DMS153 (cell line): ENCODE data around the gene TRAPPC2L.

Experiments
- DNase-seq: peaks from one replicate; lab custom pipeline; 2025; lab: John Stamatoyannopoulos, UW

Gene TRAPPC2L

GRCh38 chr16:88861359-88861758 lies 4.4 kb downstream of the TRAPPC2L start:
- no peak for DNase-seq

GRCh38 chr16:88862968-88863367 lies 6.0 kb downstream of the TRAPPC2L start:
- DNase-seq, result no peak

GRCh38 chr16:88863426-88863825 lies 6.5 kb downstream of the TRAPPC2L start:
- DNase-seq, result no peak

GRCh38 chr16:88864099-88864498 lies 7.2 kb downstream of the TRAPPC2L start:
- DNase-seq, result no peak

- no peak for DNase-seq
Observed at GRCh38 chr16:88864521-88864920, 7.6 kb downstream of the TRAPPC2L start.

- DNase-seq, result no peak
Observed at GRCh38 chr16:88865310-88865709, 8.4 kb downstream of the TRAPPC2L start.

GRCh38 chr16:88865742-88866141 lies 8.8 kb downstream of the TRAPPC2L start:
- DNase-seq, result no peak

- no peak for DNase-seq
Observed at GRCh38 chr16:88866151-88866920, 9.4 kb downstream of the TRAPPC2L start, which contains the start of gene PABPN1L. TSS of gene PABPN1L (minus strand) at chr16:88866660. CDS start at chr16:88866606, 54 bp downstream.

GRCh38 chr16:88867581-88868246 lies 10.8 kb downstream of the TRAPPC2L start:
- no peak for DNase-seq

- DNase-seq, result no peak
Observed at GRCh38 chr16:88868974-88869672, 12.2 kb downstream of the TRAPPC2L start.

GRCh38 chr16:88869673-88869980 lies 12.7 kb downstream of the TRAPPC2L start:
- no peak for DNase-seq

- no peak for DNase-seq
Observed at GRCh38 chr16:88870608-88871348, 13.9 kb downstream of the TRAPPC2L start.

- no peak for DNase-seq
Observed at GRCh38 chr16:88871349-88871702, 14.4 kb downstream of the TRAPPC2L start.

- no peak for DNase-seq
Observed at GRCh38 chr16:88871730-88872416, 14.9 kb downstream of the TRAPPC2L start.

- no peak for DNase-seq
Observed at GRCh38 chr16:88872650-88873331, 15.9 kb downstream of the TRAPPC2L start.

GRCh38 chr16:88874938-88875599 lies 18.1 kb downstream of the TRAPPC2L start:
- no peak for DNase-seq

- no peak for DNase-seq
Observed at GRCh38 chr16:88875703-88876234, 18.8 kb downstream of the TRAPPC2L start.

GRCh38 chr16:88876942-88877526 lies 20.1 kb downstream of the TRAPPC2L start:
- no peak for DNase-seq

GRCh38 chr16:88877564-88878289 lies 20.8 kb downstream of the TRAPPC2L start:
- DNase-seq, result no peak
